NCI-H1436 treated with DMSO at 0.1 percent for 48 hours (cell line): Measurements from ENCODE around the gene DCTN2.

Experiments
- DNase-seq: peaks from one replicate; lab custom pipeline; 2025; lab: John Stamatoyannopoulos, UW

The DCTN2 gene

GRCh38 chr12:57488402-57489156, 58.4 kb downstream of the DCTN2 start:
- DNase-seq = no peak

- peak; percentile 80 for DNase-seq
Observed at GRCh38 chr12:57487597-57488401, 59.2 kb downstream of the DCTN2 start, which contains the start of gene MARS1. Gene MARS1, plus strand, starts transcription at chr12:57488068. Its CDS starts 23 bp downstream, at chr12:57488091.

GRCh38 chr12:57487055-57487596, 59.9 kb downstream of the DCTN2 start:
- no peak for DNase-seq

- DNase-seq = no peak
Observed at GRCh38 chr12:57485695-57486094, 61.3 kb downstream of the DCTN2 start.

- DNase-seq = no peak
Observed at GRCh38 chr12:57483466-57483865, 63.5 kb downstream of the DCTN2 start.

- no peak for DNase-seq
Observed at GRCh38 chr12:57481671-57482070, 65.3 kb downstream of the DCTN2 start.
